ENCODE results near the gene ACTRT2.

Gene ACTRT2

GRCh38 chr1:3007298-3008147 is 13.7 kb upstream of the ACTRT2 start:
- H3K9me3 ChIP-seq (replicated peaks; ENCODE audit: low read length), result no peaks in the 10 kb centered on the region
- no peak overlapping the region for H3K4me2 ChIP-seq (ENCODE audit: low read length)
- no peak overlapping the region for H3K9ac ChIP-seq (ENCODE audit: low read depth, low read length)
- H3K4me3 ChIP-seq (ENCODE audit: low read length), result no peak overlapping the region
- no peaks in the 10 kb centered on the region for H3K27me3 ChIP-seq (ENCODE audit: control insufficient read depth, insufficient read depth, low read length)
- no peaks in the 10 kb centered on the region for H3K4me1 ChIP-seq (ENCODE audit: control insufficient read depth, insufficient read depth, low read length)
- H3K36me3 ChIP-seq (ENCODE audit: insufficient read depth, low read length), result no peaks in the 10 kb centered on the region

DNA sequence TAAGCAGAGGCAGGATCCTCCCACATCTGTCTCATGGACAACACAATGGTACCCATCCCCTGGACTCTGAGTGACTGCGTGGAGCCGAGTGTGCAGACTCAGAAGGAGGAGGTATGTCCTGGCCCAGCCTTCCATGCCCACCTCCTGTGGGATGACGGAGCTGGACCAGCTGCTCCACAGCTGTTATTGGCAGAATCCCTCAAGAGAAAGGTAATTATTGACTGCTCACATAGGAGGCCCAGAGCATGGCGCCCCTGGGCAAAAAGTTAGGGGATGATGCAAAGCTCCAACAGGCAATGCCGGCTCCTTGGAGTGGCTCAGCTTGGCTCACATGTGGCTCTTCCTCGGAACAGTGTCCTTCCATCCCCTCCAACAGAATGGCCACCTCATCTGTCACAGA is 12.2 kb upstream of the ACTRT2 start:
- no peaks in the 10 kb centered on the region for H3K27me3 ChIP-seq (ENCODE audit: control insufficient read depth, insufficient read depth, low read length)
- H3K9ac ChIP-seq (ENCODE audit: low read depth, low read length), result no peak overlapping the region
- no peaks in the 10 kb centered on the region for H3K9me3 ChIP-seq (replicated peaks; ENCODE audit: low read length)

DNA sequence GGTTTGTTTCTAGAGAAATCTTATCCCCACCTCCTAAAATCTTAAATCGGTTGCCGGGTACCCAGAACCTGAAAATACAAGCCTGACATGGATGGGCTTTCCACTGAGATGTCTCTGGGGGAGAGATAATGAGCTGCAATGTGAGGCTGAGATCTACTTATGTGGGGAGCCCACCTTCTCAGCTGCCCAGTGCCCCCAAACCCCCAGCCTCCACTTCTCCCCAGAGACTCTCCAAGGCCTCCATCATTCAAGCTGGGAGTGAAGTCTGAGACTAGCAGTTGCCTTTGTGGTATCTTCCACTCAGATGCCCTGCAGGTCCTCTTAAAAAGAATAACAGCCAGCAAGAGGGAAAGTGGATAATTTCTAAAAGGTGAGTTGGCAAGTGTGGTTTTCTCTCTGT is 11.7 kb upstream of the ACTRT2 start:
- H3K4me3 ChIP-seq (ENCODE audit: low read length), result no peak overlapping the region
- H3K27me3 ChIP-seq (ENCODE audit: control insufficient read depth, insufficient read depth, low read length), result no peaks in the 10 kb centered on the region
- H3K9me3 ChIP-seq (replicated peaks; ENCODE audit: low read length), result no peaks in the 10 kb centered on the region
- no peaks in the 10 kb centered on the region for H3K4me1 ChIP-seq (ENCODE audit: control insufficient read depth, insufficient read depth, low read length)
- H3K4me2 ChIP-seq (ENCODE audit: low read length), result no peak overlapping the region
- no peak overlapping the region for H3K9ac ChIP-seq (ENCODE audit: low read depth, low read length)
- H3K36me3 ChIP-seq (ENCODE audit: insufficient read depth, low read length), result no peaks in the 10 kb centered on the region

More for the DNA sequence above, 12.2 kb upstream of the ACTRT2 start:
- Histone ChIP-seq H3K4me3 (ENCODE audit: low read length) (no peak overlapping the region), H3K4me1 (ENCODE audit: control insufficient read depth, insufficient read depth, low read length) (no peaks in the 10 kb centered on the region), H3K36me3 (ENCODE audit: insufficient read depth, low read length) (no peaks in the 10 kb centered on the region), H3K4me2 (ENCODE audit: low read length) (no peak overlapping the region)

- Histone ChIP-seq H3K4me2 (ENCODE audit: low read length) (no peak overlapping the region), H3K4me1 (ENCODE audit: control insufficient read depth, insufficient read depth, low read length) (no peaks in the 10 kb centered on the region), H3K9ac (ENCODE audit: low read depth, low read length) (no peak overlapping the region), H3K9me3 (replicated peaks; ENCODE audit: low read length) (no peaks in the 10 kb centered on the region), H3K4me3 (ENCODE audit: low read length) (no peak overlapping the region), H3K27me3 (ENCODE audit: control insufficient read depth, insufficient read depth, low read length) (no peaks in the 10 kb centered on the region), H3K36me3 (ENCODE audit: insufficient read depth, low read length) (no peaks in the 10 kb centered on the region)
These were observed 10.1 kb upstream of the ACTRT2 start for GRCh38 chr1:3011127-3011526.

GRCh38 chr1:3011631-3012455 is 9.4 kb upstream of the ACTRT2 start:
- no peaks in the 10 kb centered on the region for H3K27me3 ChIP-seq (ENCODE audit: control insufficient read depth, insufficient read depth, low read length)
- H3K4me1 ChIP-seq (ENCODE audit: control insufficient read depth, insufficient read depth, low read length), result no peaks in the 10 kb centered on the region
- no peak overlapping the region for H3K4me3 ChIP-seq (ENCODE audit: low read length)
- H3K9ac ChIP-seq (ENCODE audit: low read depth, low read length), result no peak overlapping the region
- H3K9me3 ChIP-seq (replicated peaks; ENCODE audit: low read length), result no peaks in the 10 kb centered on the region
- no peak overlapping the region for H3K4me2 ChIP-seq (ENCODE audit: low read length)
- no peaks in the 10 kb centered on the region for H3K36me3 ChIP-seq (ENCODE audit: insufficient read depth, low read length)

DNA sequence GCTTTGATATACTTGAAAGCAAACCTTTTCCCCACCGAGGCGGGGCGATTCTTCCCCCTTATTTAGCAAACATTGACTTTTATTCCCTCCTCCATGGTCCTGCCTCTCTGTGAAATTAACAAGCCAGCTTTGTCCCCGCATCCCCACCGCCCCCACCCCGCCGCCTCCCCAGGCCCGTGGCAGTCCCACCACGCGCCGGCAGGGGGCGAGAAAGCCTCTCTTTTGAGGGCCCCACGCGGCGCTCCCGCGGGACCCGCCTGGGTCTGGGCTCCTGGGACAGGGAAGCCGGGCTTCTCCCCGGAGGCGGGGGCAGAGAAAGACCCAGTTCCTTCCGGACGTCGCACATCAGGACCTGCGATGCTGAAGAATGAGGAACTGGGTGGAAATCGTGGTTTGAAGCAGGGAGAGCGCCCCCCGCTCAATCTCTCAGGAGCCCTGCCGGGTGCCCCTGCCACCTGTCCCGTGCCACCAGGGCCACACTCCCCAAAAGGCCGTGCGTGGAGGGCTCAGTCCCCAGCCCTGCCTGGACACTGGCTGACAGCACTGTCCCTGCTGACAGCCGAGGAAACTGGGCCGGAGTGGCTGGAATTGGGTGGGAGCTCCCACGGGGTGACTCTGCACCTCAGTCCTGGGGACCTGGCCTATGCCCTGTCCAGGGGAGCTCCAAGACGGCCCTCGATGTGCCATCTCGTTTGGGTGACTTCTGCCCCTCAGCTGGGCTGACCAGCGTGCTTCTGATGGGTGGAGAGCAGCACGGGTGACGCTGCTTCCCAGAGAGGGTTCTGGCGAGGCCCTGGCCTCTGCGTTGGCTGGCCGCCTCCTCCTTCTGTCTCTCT is 8.6 kb upstream of the ACTRT2 start:
- no peak overlapping the region for H3K4me2 ChIP-seq (ENCODE audit: low read length)
- no peak overlapping the region for H3K4me3 ChIP-seq (ENCODE audit: low read length)

GRCh38 chr1:3013371-3014049 is 7.8 kb upstream of the ACTRT2 start:
- H3K4me1 ChIP-seq (ENCODE audit: control insufficient read depth, insufficient read depth, low read length), result no peaks in the 10 kb centered on the region
- H3K9ac ChIP-seq (ENCODE audit: low read depth, low read length), result no peak overlapping the region
- H3K9me3 ChIP-seq (replicated peaks; ENCODE audit: low read length), result no peaks in the 10 kb centered on the region
- no peak overlapping the region for H3K4me2 ChIP-seq (ENCODE audit: low read length)
- no peaks in the 10 kb centered on the region for H3K36me3 ChIP-seq (ENCODE audit: insufficient read depth, low read length)
- no peak overlapping the region for H3K4me3 ChIP-seq (ENCODE audit: low read length)
- no peaks in the 10 kb centered on the region for H3K27me3 ChIP-seq (ENCODE audit: control insufficient read depth, insufficient read depth, low read length)

More for the DNA sequence above, 8.6 kb upstream of the ACTRT2 start:
- Histone ChIP-seq H3K4me1 (ENCODE audit: control insufficient read depth, insufficient read depth, low read length) (no peaks in the 10 kb centered on the region), H3K27me3 (ENCODE audit: control insufficient read depth, insufficient read depth, low read length) (no peaks in the 10 kb centered on the region), H3K9ac (ENCODE audit: low read depth, low read length) (no peak overlapping the region), H3K9me3 (replicated peaks; ENCODE audit: low read length) (no peaks in the 10 kb centered on the region), H3K36me3 (ENCODE audit: insufficient read depth, low read length) (no peaks in the 10 kb centered on the region)

- H3K36me3 ChIP-seq (ENCODE audit: insufficient read depth, low read length), result no peaks in the 10 kb centered on the region
- no peak overlapping the region for H3K9ac ChIP-seq (ENCODE audit: low read depth, low read length)
- no peaks in the 10 kb centered on the region for H3K4me1 ChIP-seq (ENCODE audit: control insufficient read depth, insufficient read depth, low read length)
- no peak overlapping the region for H3K4me3 ChIP-seq (ENCODE audit: low read length)
- H3K9me3 ChIP-seq (replicated peaks; ENCODE audit: low read length), result no peaks in the 10 kb centered on the region
- no peaks in the 10 kb centered on the region for H3K27me3 ChIP-seq (ENCODE audit: control insufficient read depth, insufficient read depth, low read length)
- no peak overlapping the region for H3K4me2 ChIP-seq (ENCODE audit: low read length)
These were observed 7.2 kb upstream of the ACTRT2 start for GRCh38 chr1:3014050-3014440.

GRCh38 chr1:3014443-3015268 is 6.6 kb upstream of the ACTRT2 start:
- no peaks in the 10 kb centered on the region for H3K27me3 ChIP-seq (ENCODE audit: control insufficient read depth, insufficient read depth, low read length)
- no peaks in the 10 kb centered on the region for H3K36me3 ChIP-seq (ENCODE audit: insufficient read depth, low read length)
- H3K9ac ChIP-seq (ENCODE audit: low read depth, low read length), result no peak overlapping the region
- no peak overlapping the region for H3K4me3 ChIP-seq (ENCODE audit: low read length)
- no peak overlapping the region for H3K4me2 ChIP-seq (ENCODE audit: low read length)
- H3K4me1 ChIP-seq (ENCODE audit: control insufficient read depth, insufficient read depth, low read length), result no peaks in the 10 kb centered on the region
- H3K9me3 ChIP-seq (replicated peaks; ENCODE audit: low read length), result no peaks in the 10 kb centered on the region

DNA sequence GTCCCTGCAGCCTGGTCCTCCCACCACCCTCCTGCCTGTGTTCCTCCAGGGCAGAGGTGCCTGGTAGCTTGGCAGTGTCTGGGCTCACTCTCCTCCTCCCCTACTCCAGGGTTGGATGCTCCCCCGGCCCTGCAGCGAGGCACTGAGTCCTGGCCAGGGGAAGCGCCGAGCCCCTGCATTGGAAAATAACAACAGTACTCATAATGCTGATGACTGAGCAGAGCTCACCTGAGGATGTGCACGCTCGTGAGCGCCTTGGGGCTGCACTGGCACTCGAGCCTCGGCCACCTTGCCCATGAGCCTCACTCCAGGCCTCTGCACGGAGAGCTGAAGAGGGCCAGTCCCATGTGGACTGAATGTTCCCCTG is 6.0 kb upstream of the ACTRT2 start:
- no peaks in the 10 kb centered on the region for H3K4me1 ChIP-seq (ENCODE audit: control insufficient read depth, insufficient read depth, low read length)
- no peak overlapping the region for H3K4me3 ChIP-seq (ENCODE audit: low read length)
- H3K9ac ChIP-seq (ENCODE audit: low read depth, low read length), result no peak overlapping the region
- no peaks in the 10 kb centered on the region for H3K36me3 ChIP-seq (ENCODE audit: insufficient read depth, low read length)
- H3K4me2 ChIP-seq (ENCODE audit: low read length), result no peak overlapping the region
- H3K9me3 ChIP-seq (replicated peaks; ENCODE audit: low read length), result no peaks in the 10 kb centered on the region
- no peaks in the 10 kb centered on the region for H3K27me3 ChIP-seq (ENCODE audit: control insufficient read depth, insufficient read depth, low read length)

Measured in skeletal muscle satellite cell (primary cell).